GM12801 (cell line): ENCODE results near the gene SSTR3.

Experiments used
- TF ChIP-seq, protein P1 (sequence below): IDR thresholded peaks from one replicate; pipeline ENCODE4 v1.5.1; 2011; ENCODE audit warnings: control low read depth; ENCODE audit not compliant: insufficient read length; ENCODE audit errors: extremely low read depth

Gene SSTR3

DNA sequence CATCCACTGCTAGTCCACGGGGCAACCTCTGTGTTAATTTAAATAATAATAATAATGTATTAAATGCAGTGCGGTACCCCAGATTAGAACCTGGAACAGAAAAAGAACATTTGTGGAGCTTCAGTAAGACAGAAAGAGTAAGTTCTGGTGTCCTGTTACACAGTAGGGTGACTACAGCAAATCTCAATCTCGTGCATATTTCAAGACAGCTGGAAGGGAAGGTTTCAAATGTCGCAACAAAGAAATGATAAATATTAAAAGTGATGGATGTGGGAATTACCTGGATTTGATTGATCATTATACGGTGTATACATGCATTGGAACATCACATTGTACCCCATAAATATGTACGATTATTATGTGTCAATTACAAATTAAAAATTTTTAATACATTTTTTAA is 33.5 kb upstream of the SSTR3 start:
- TF ChIP-seq, protein P1, sequence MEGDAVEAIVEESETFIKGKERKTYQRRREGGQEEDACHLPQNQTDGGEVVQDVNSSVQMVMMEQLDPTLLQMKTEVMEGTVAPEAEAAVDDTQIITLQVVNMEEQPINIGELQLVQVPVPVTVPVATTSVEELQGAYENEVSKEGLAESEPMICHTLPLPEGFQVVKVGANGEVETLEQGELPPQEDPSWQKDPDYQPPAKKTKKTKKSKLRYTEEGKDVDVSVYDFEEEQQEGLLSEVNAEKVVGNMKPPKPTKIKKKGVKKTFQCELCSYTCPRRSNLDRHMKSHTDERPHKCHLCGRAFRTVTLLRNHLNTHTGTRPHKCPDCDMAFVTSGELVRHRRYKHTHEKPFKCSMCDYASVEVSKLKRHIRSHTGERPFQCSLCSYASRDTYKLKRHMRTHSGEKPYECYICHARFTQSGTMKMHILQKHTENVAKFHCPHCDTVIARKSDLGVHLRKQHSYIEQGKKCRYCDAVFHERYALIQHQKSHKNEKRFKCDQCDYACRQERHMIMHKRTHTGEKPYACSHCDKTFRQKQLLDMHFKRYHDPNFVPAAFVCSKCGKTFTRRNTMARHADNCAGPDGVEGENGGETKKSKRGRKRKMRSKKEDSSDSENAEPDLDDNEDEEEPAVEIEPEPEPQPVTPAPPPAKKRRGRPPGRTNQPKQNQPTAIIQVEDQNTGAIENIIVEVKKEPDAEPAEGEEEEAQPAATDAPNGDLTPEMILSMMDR, result no peak

DNA sequence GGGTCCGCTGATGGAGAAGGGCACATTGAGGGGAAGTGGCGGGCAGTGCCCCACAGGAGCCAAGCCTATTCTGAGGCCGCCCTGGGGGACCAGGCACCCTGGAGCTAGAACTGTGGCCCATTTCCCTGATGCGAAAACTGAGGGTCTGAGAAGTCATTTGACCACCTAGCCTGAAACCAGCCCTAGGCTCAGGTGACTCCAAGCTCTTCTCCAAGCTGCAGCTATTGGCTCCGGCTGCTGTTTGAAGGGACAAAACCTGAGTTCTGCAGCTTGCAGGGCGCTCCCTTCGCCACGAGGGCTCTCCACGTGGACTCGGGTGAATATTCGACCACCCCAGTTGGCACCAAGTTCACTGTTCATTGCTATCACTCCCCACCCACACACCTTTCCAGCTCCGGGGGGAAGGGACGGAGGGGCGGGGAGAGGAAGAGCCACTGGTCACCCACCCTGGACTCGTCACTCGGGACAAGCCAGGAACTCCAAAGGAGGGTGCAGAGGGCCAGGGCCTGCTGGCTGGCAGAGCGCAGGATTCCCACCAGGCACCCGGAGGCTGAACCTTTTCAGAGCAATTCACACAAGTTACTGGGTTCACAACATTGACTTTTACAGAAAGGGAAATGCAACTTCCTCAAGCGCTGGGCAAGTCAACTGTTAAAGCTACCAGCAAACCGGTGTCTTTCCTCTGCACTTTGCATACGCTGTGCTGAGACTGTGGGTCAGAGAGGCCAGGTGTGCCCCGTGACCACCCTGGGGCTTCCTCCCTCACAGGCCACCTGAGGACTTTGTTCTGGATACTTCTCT is 32.8 kb upstream of the SSTR3 start:
- TF ChIP-seq, protein P1, result no peak

DNA sequence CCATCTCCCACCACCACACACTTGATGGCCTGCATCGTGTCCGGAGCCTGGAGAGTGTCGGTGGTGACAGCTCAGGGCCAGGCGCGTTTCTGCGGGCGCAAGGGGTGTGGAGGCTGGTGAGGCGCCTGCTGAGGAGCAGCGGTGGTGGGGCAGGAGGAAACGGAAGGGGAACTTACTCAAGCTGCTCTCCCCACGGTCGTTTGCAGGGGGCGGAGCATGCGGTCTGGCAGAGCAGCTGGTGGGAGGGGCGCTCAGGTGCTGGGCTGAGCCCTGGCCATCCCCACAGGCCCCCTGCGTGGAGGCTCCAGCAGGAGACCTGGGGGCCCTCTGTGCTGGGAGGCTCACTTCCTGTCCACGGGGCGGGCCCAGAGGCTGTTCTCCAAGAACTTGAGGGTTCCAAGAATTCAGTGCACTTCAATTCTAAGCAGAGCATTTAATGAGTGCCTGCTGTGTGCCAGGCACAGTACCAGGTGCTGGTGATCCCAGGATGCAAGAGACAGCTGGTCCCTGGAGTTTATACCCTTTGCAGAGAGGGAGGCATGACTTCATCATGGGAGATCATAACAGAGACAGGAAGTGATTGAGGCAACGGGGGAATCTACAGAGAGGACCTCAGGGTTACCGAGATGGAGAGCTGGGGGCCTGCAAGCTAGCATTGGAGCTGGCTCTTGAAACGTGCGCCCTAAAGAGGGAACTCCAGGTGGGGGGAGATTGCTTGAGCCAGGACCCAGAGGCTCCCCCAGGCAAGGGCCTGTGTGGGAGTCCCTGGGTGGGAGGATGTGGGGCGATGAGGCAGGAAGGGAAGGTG is 32.0 kb upstream of the SSTR3 start, which contains the start of gene RAC2:
Gene RAC2, minus strand, starts transcription at position 156 of the 808 bp plus-strand sequence. Its CDS starts 121 bp downstream, at position 35.
- TF ChIP-seq, protein P1, result no peak

DNA sequence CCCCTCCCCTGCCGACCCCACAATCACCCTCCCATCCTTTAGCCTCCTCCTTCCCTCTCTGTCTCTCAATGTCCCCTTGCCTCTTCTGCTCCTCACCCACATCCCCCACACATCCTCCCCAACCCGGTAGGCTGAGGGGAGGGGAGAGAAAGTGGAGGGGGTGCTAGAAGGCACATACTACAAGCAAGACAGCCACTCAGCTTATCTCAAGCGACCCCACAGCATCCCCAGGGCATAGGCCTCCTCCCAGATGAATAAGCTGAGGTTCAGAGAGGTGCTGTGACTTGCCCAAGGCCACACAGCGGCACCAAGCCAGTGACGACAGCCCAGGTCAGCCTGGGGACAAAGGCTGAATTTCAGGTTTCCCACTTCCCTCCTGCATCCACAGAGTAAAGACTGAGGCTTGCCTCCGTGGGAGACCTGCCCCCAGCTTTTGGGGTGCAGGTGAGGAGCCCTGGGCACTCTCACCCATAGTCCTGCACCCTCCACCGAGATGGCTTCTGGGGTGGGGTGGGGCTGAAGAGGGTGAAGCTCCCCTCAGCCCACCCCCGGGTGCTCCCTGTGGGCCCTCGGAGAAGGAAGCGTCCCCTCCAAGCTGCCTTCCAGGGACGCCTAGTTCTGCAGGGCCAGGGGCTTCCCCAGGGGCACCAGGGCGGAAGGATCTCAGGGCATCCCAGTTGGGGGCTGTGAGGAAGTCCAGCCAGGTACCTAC is 31.3 kb upstream of the SSTR3 start:
- TF ChIP-seq, protein P1, result no peak

DNA sequence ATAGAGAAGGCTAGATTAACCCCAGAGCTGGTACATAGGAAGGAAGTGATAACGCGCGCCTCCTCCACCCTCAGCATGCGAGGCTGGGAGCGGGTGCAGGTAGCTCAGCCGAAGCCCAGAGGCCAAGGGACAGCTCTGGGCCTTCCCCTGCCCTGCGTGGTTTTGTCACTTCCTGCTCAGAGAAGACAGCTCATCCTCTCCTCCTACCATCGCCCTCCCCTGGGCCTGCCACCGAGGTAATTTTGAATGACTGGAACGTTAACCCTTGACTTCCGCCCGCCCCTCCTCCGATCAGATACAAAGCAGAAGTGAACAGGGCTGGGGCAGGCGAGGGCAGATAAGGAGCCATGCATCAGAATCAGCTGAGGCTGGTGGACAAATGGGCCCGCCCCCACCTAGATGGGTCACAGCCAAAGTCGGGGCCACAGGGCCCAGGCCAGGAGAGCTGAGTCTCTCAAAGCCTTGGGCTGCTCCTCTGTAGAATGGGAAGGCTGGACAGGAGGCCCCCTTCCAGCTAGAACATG is 30.2 kb upstream of the SSTR3 start:
- TF ChIP-seq, protein P1, result no peak

DNA sequence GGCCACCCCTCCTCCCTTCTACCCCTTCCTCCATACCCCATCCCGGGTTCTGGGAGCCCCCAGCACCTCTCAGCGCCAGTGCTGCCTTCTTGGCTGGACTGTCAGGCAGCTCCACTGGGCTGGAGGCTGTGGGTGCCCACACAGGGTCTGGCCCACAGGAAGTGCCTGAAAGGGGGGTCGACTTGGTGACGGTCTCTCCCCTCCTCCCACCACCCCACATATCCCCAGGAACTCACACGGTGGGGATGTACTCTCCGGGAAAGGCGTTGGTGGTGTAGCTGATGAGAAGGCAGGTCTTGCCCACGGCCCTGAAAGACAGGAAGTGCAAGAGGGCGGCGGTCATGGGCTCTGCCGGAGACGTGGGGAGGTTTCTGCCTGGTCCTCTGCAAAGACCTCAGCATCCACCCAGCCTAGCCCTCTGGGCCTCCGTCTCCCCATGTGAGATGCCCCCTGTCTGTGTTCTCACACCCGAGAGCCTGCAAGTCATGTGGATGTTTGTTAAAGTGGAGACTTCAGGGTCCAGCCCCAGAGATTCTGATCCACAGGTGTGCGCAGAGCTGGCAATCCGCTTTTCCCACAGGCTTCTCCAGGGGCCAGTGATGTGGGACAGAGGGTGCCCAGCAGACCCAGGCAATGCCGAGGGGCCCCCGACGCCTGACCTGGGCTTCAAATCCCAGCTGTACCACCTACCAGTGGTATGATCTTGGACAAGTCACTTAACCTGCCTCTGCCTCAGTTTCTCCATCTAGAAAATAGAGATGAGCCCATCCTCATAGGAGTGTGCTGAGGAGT is 29.3 kb upstream of the SSTR3 start:
- TF ChIP-seq, protein P1, result no peak
